Keratinocyte (primary cell): ENCODE measurements around the gene DUSP8. TPM values are rescaled to one million over a fixed set of nuclear protein-coding genes. Genes with fewer than 3 reads are reported as not detected.

ENCODE experiments used
- DNase-seq: peaks from one replicate; pipeline ENCODE4 v3.0.0-alpha.2; 2011; ENCODE audit warnings: low read depth, missing footprints, low spot score
- FAIRE-seq: peaks from 2 replicates; lab custom pipeline; 2011; peaks lifted over from hg19 to GRCh38; lab: Jason Lieb, UNC
- H2AFZ ChIP-seq: 2 replicates; pipeline ENCODE4 v1.6.0; 2012; ENCODE audit warnings: low read length, control low read depth, inconsistent platforms; ENCODE audit not compliant: control insufficient read depth
- H3K27ac ChIP-seq: 2 replicates; pipeline ENCODE4 v1.5.1; 2011; ENCODE audit warnings: low read length; ENCODE audit not compliant: control insufficient read depth, insufficient read depth
- H3K27me3 ChIP-seq: 3 replicates; pipeline ENCODE4 v1.6.0; 2011; ENCODE audit warnings: low read length; ENCODE audit not compliant: control insufficient read depth, insufficient read depth; ENCODE audit errors: extremely low read depth
- H3K36me3 ChIP-seq, 2 experiments: 2 replicates in 1 of 2; 3 replicates in 1 of 2; pipeline ENCODE4 v1.5.1; 2011; ENCODE audit warnings: low read length in 2 of 2, mild to moderate bottlenecking in 1 of 2; ENCODE audit not compliant: control insufficient read depth in 2 of 2, insufficient read depth in 2 of 2; ENCODE audit errors: extremely low read depth in 1 of 2
- H3K4me1 ChIP-seq: 3 replicates; pipeline ENCODE4 v1.5.1; 2011; ENCODE audit warnings: low read length; ENCODE audit not compliant: control insufficient read depth, insufficient read depth; ENCODE audit errors: extremely low read depth
- H3K4me2 ChIP-seq: 3 replicates; pipeline ENCODE4 v1.6.0; 2011; ENCODE audit warnings: low read depth, low read length; ENCODE audit not compliant: control insufficient read depth, insufficient read depth; ENCODE audit errors: extremely low read depth
- H3K4me3 ChIP-seq, 3 experiments: fragments of 200-600 bp in 1 of 3; sonication (generic) in 1 of 3; 2 replicates in 2 of 3; 3 replicates in 1 of 3; pipeline ENCODE4 v1.5.1; 2011 to 2016; ENCODE audit warnings: low read length in 3 of 3, mild to moderate bottlenecking in 3 of 3, control low read depth in 2 of 3, inconsistent platforms in 1 of 3, low read depth in 1 of 3, mixed read lengths in 1 of 3, mixed run types in 1 of 3, moderate library complexity in 1 of 3; ENCODE audit not compliant: control insufficient read depth in 2 of 3, insufficient read depth in 2 of 3; ENCODE audit errors: extremely low read depth in 1 of 3
- H3K79me2 ChIP-seq: 2 replicates; pipeline ENCODE4 v1.6.0; 2012; ENCODE audit warnings: low read length; ENCODE audit not compliant: control insufficient read depth, insufficient read depth
- H3K9ac ChIP-seq: 3 replicates; pipeline ENCODE4 v1.6.0; 2011; ENCODE audit warnings: low read length; ENCODE audit not compliant: control insufficient read depth, insufficient read depth; ENCODE audit errors: extremely low read depth
- H3K9me1 ChIP-seq: 3 replicates; pipeline ENCODE4 v1.6.0; 2011; ENCODE audit warnings: low read length; ENCODE audit not compliant: control insufficient read depth, insufficient read depth; ENCODE audit errors: extremely low read depth
- H3K9me3 ChIP-seq: 2 replicates; pipeline ENCODE4 v1.5.1; 2012; ENCODE audit warnings: low read depth, low read length; ENCODE audit not compliant: control insufficient read depth
- H4K20me1 ChIP-seq: 3 replicates; pipeline ENCODE4 v1.6.0; 2011; ENCODE audit warnings: low read length; ENCODE audit not compliant: control insufficient read depth, insufficient read depth; ENCODE audit errors: extremely low read depth
- EZH2 ChIP-seq: IDR thresholded peaks from one replicate; pipeline ENCODE4 v1.6.1; 2012; ENCODE audit warnings: inconsistent platforms, mild to moderate bottlenecking, low read length, moderate library complexity
- dilution Hi-C: fragments of 300-500 bp; cut with MboI; formaldehyde crosslinking; loops from one replicate; pipeline ENCODE4 v1.7.0; 2020; ENCODE audit warnings: low sequenced_read_pairs; ENCODE audit not compliant: extremely low pct_ligation_motif_present
- polyA plus RNA-seq, 5 experiments: library from polyadenylated mRNA; depleted of rRNA in 3 of 5; stranded (reverse) in 3 of 5; stranded (forward) in 1 of 5; unstranded in 1 of 5; fragments of >200 nt; gene quantifications; 1 replicate in 1 of 5; 2 replicates in 3 of 5; 3 replicates in 1 of 5; pipeline versions ENCODE4 v1.2.1 to v1.2.3, GENCODE V29; 2011 to 2012; ENCODE audit warnings: missing spikeins in 2 of 5, low read depth in 1 of 5, low replicate concordance in 1 of 5
- TF ChIP-seq, protein P1 (sequence below), 3 experiments: IDR thresholded peaks in 1 of 3; conservative IDR thresholded peaks in 1 of 3; optimal IDR thresholded peaks in 1 of 3; 2 replicates in 2 of 3; 3 replicates in 1 of 3; pipeline versions ENCODE3 to v1.5.1; 2011; ENCODE audit warnings: low read length in 3 of 3, mild to moderate bottlenecking in 3 of 3, moderate library complexity in 2 of 3, control low read depth in 1 of 3, inconsistent platforms in 1 of 3; ENCODE audit not compliant: insufficient read depth in 2 of 3; ENCODE audit errors: extremely low read depth in 1 of 3

DUSP8 gene
- polyA plus RNA-seq, 1 donor (not counting 4 experiments of a cell fraction or from before 2014, with no cell fraction given), result 0.58 TPM

DNA sequence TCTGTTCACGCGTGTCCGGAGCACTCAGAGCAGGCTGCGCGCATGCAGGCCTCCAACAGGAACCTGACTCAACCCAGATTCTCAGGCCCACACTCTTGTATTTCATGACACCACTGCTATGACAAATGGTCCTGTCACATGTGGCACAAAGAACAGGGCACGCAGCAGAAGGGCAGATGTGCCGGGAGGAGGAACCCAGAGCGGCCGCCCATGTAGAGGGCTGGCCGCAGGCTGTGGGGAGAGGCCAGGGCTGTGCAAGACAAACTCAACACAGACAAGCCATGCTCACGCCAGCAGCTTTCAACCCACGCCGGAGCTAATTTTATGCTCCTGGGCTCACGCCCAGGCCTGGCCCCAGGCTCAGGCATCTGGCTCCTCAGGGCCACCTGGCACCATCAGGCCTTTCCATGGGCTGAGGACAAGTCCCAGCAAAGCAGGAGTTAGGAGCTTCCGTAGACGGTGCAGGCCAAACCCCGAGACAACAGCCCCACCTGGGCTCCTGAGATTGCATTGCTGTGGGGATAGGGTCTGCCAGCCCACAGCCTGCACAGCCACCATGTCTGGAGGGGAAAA lies 40.0 kb downstream of the DUSP8 start:
- no peak overlapping the region for H2AFZ ChIP-seq
- peak overlapping the region; percentile 86 for H3K27ac ChIP-seq
- peaks cover 73% of the 10 kb centered on the region for H3K79me2 ChIP-seq
- no peaks in the 10 kb centered on the region for H3K27me3 ChIP-seq
- DNase-seq (peak; percentile 85), FAIRE-seq (peak; percentile 76)
- TF ChIP-seq, protein P1, sequence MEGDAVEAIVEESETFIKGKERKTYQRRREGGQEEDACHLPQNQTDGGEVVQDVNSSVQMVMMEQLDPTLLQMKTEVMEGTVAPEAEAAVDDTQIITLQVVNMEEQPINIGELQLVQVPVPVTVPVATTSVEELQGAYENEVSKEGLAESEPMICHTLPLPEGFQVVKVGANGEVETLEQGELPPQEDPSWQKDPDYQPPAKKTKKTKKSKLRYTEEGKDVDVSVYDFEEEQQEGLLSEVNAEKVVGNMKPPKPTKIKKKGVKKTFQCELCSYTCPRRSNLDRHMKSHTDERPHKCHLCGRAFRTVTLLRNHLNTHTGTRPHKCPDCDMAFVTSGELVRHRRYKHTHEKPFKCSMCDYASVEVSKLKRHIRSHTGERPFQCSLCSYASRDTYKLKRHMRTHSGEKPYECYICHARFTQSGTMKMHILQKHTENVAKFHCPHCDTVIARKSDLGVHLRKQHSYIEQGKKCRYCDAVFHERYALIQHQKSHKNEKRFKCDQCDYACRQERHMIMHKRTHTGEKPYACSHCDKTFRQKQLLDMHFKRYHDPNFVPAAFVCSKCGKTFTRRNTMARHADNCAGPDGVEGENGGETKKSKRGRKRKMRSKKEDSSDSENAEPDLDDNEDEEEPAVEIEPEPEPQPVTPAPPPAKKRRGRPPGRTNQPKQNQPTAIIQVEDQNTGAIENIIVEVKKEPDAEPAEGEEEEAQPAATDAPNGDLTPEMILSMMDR (optimal IDR thresholded peaks at IDR 0.05 in 1 of 3, IDR thresholded peaks at IDR 0.05 in 1 of 3, conservative IDR thresholded peaks at IDR 0.05 in 1 of 3; ENCODE audit: extremely low read depth in 1 of 3, insufficient read depth in 2 of 3, low read length in 3 of 3), result no peak
- no peak for TF ChIP-seq EZH2
- H3K9me3 ChIP-seq, result no peaks in the 10 kb centered on the region
- H3K4me3 ChIP-seq, result peak overlapping the region in 2 of 3 experiments; percentile 48 to 54
- dilution Hi-C loops, result loop anchor here (10.0 kb wide), 1 partner anchor 103 kb away; no protein-coding TSS in a partner anchor
- peaks cover 66% of the 10 kb centered on the region for H3K4me1 ChIP-seq
- H3K4me2 ChIP-seq, result peak overlapping the region; percentile 58
- H3K9ac ChIP-seq, result peak overlapping the region; percentile 74
- H3K9me1 ChIP-seq, result peaks cover 30% of the 10 kb centered on the region
- peaks cover 35% of the 10 kb centered on the region for H4K20me1 ChIP-seq
- H3K36me3 ChIP-seq, result peaks cover 0 to 3% of the 10 kb centered on the region in 2 experiments

- Histone ChIP-seq H3K4me3 (peak overlapping the region in 2 of 3 experiments; percentile 48 to 54), H3K9me1 (peaks cover 30% of the 10 kb centered on the region), H3K4me1 (peaks cover 63% of the 10 kb centered on the region), H3K79me2 (peaks cover 73% of the 10 kb centered on the region), H4K20me1 (peaks cover 37% of the 10 kb centered on the region), H3K27ac (peak overlapping the region; percentile 86), H3K27me3 (no peaks in the 10 kb centered on the region), H3K9ac (peak overlapping the region; percentile 74), H2AFZ (no peak overlapping the region), H3K36me3 (peaks cover 0 to 3% of the 10 kb centered on the region in 2 experiments), H3K9me3 (no peaks in the 10 kb centered on the region), H3K4me2 (peak overlapping the region; percentile 58)
- dilution Hi-C loops, result loop anchor here (10.0 kb wide), 1 partner anchor 103 kb away; no protein-coding TSS in a partner anchor
- FAIRE-seq (peak; percentile 56), DNase-seq (no peak)
- TF ChIP-seq, protein P1 (optimal IDR thresholded peaks at IDR 0.05 in 1 of 3, IDR thresholded peaks at IDR 0.05 in 1 of 3, conservative IDR thresholded peaks at IDR 0.05 in 1 of 3; ENCODE audit: extremely low read depth in 1 of 3, insufficient read depth in 2 of 3, low read length in 3 of 3), result peak in 2 of 3 experiments; percentile 2 to 49
- no peak for TF ChIP-seq EZH2
Observed at GRCh38 chr11:1531449-1532013, 40.5 kb downstream of the DUSP8 start.
